MM.1S (cell line): ENCODE measurements around the gene NINJ1.

ENCODE experiments used
- CTCF ChIP-seq: fragments of 300-600 bp; sonication (generic); IDR thresholded peaks from 2 replicates; pipeline ENCODE4 v1.5.1; 2016; ENCODE audit warnings: antibody characterized with exemption, low read length, mixed read lengths
- EZH2 ChIP-seq: fragments of 300-600 bp; sonication (generic); optimal IDR thresholded peaks from 2 replicates; pipeline ENCODE3; 2017; ENCODE audit warnings: low read depth, mild to moderate bottlenecking, antibody characterized with exemption, low read length, mixed read lengths
- EZH2phosphoT487 ChIP-seq: fragments of 300-600 bp; sonication (generic); IDR thresholded peaks from 2 replicates; pipeline ENCODE4 v1.6.1; 2018; ENCODE audit warnings: antibody characterized with exemption, low read length

- peak; percentile 99 for TF ChIP-seq CTCF
- no peak for TF ChIP-seq EZH2phosphoT487
- no peak for TF ChIP-seq EZH2
These were observed 25.8 kb upstream of the NINJ1 start for GRCh38 chr9:93159601-93160471.
